Measurements from ENCODE around the gene KCNQ1. TPM values are rescaled to one million over a fixed set of nuclear protein-coding genes. Genes with fewer than 3 reads are reported as not detected.

The KCNQ1 gene
- total and polyA plus RNA-seq, 7 donors, result 0.48 to 3.1 (median 1.1) TPM

- intact Hi-C loops (cut with DNase I), result no loop called here
- TF ChIP-seq CTCF (IDR thresholded peaks at IDR 0.05), result no peak
- Histone ChIP-seq H3K27me3 (ENCODE audit: insufficient read depth in 3 of 3, low read length in 2 of 3) (no peaks in the 10 kb centered on the region), H3K4me1 (no peaks in the 10 kb centered on the region), H3K27ac (no peak overlapping the region), H3K9me3 (no peaks in the 10 kb centered on the region), H3K4me3 (no peak overlapping the region), H3K36me3 (ENCODE audit: insufficient read depth in 1 of 2, low read depth in 1 of 2) (no peaks in the 10 kb centered on the region)
- DNase-seq, result peak in 1 of 2 donors; percentile 11
- 88 to 91% (median 90%) methylated on average over 16 of the region's 16 CpGs for WGBS, 3 donors
- no peak for ATAC-seq
Measured at GRCh38 chr11:2547806-2548205, 103.0 kb downstream of the KCNQ1 start.

GRCh38 chr11:2548596-2548995 lies 103.8 kb downstream of the KCNQ1 start:
- intact Hi-C loops (cut with DNase I), result no loop called here
- H3K9me3 ChIP-seq, result no peaks in the 10 kb centered on the region
- no peak for TF ChIP-seq CTCF (IDR thresholded peaks at IDR 0.05)
- WGBS, 3 donors, result 95 to 97% (median 95%) methylated on average over 12 of the region's 12 CpGs
- H3K4me3 ChIP-seq, result no peak overlapping the region
- ATAC-seq, result no peak
- H3K27me3 ChIP-seq (ENCODE audit: insufficient read depth in 3 of 3, low read length in 2 of 3), result no peaks in the 10 kb centered on the region
- no peaks in the 10 kb centered on the region for H3K36me3 ChIP-seq (ENCODE audit: insufficient read depth in 1 of 2, low read depth in 1 of 2)
- no peaks in the 10 kb centered on the region for H3K4me1 ChIP-seq
- no peak overlapping the region for H3K27ac ChIP-seq
- DNase-seq, result no peak

- Histone ChIP-seq H3K9me3 (no peaks in the 10 kb centered on the region), H3K27ac (no peak overlapping the region), H3K36me3 (ENCODE audit: insufficient read depth in 1 of 2, low read depth in 1 of 2) (no peaks in the 10 kb centered on the region), H3K27me3 (ENCODE audit: insufficient read depth in 3 of 3, low read length in 2 of 3) (no peaks in the 10 kb centered on the region), H3K4me3 (no peak overlapping the region), H3K4me1 (no peaks in the 10 kb centered on the region)
- TF ChIP-seq CTCF (IDR thresholded peaks at IDR 0.05), result no peak
- no peak for ATAC-seq
- intact Hi-C loops (cut with DNase I), result no loop called here
- 92 to 97% (median 96%) methylated on average over 7 of the region's 7 CpGs for WGBS, 3 donors
- DNase-seq, result peak in 1 of 2 donors; percentile 7
Measured at GRCh38 chr11:2549080-2549479, 104.3 kb downstream of the KCNQ1 start.

GRCh38 chr11:2549491-2549875 lies 104.7 kb downstream of the KCNQ1 start:
- TF ChIP-seq CTCF (IDR thresholded peaks at IDR 0.05), result no peak
- no peaks in the 10 kb centered on the region for H3K9me3 ChIP-seq
- H3K4me1 ChIP-seq, result no peaks in the 10 kb centered on the region
- intact Hi-C loops (cut with DNase I), result no loop called here
- no peaks in the 10 kb centered on the region for H3K36me3 ChIP-seq (ENCODE audit: insufficient read depth in 1 of 2, low read depth in 1 of 2)
- no peak overlapping the region for H3K27ac ChIP-seq
- 77 to 83% (median 77%) methylated on average over 10 to 13 of the region's 13 CpGs for WGBS, 3 donors
- DNase-seq, result peak in 1 of 2 donors; percentile 46
- no peak for ATAC-seq
- no peaks in the 10 kb centered on the region for H3K27me3 ChIP-seq (ENCODE audit: insufficient read depth in 3 of 3, low read length in 2 of 3)
- H3K4me3 ChIP-seq, result no peak overlapping the region

- Histone ChIP-seq H3K27me3 (ENCODE audit: insufficient read depth in 3 of 3, low read length in 2 of 3) (no peaks in the 10 kb centered on the region), H3K36me3 (ENCODE audit: insufficient read depth in 1 of 2, low read depth in 1 of 2) (no peaks in the 10 kb centered on the region), H3K4me3 (no peak overlapping the region), H3K9me3 (no peaks in the 10 kb centered on the region), H3K27ac (no peak overlapping the region), H3K4me1 (no peaks in the 10 kb centered on the region)
- WGBS, 3 donors, result 73% methylated on average over 33 to 36 of the region's 36 CpGs
- TF ChIP-seq CTCF (IDR thresholded peaks at IDR 0.05), result no peak
- DNase-seq (peak; percentile 17 to 38), ATAC-seq (no peak)
- intact Hi-C loops (cut with DNase I), result no loop called here
Measured at GRCh38 chr11:2549876-2550605, 105.2 kb downstream of the KCNQ1 start.

Data from psoas muscle (tissue), 8 donors.